OCI-M2 (cell line): ENCODE data around the gene FRMD4B.
"Not testable (repeated sequence)": the region's sequence is repeated elsewhere in the genome, so short reads cannot be mapped to it uniquely, and the experiment has no call there.

Source experiments
- DNase-seq: peaks from one replicate; lab custom pipeline; 2025; ENCODE audit not compliant: unreplicated experiment; lab: John Stamatoyannopoulos, UW

The FRMD4B gene

GRCh38 chr3:69251078-69251805 lies 134.6 kb downstream of the FRMD4B start:
- DNase-seq: no peak

GRCh38 chr3:69250014-69250413 lies 135.9 kb downstream of the FRMD4B start:
- no peak for DNase-seq

GRCh38 chr3:69249001-69249400 lies 136.9 kb downstream of the FRMD4B start:
- DNase-seq: no peak

GRCh38 chr3:69248436-69248835 lies 137.5 kb downstream of the FRMD4B start:
- no peak for DNase-seq

GRCh38 chr3:69246612-69247011 lies 139.3 kb downstream of the FRMD4B start:
- no peak for DNase-seq

DNA sequence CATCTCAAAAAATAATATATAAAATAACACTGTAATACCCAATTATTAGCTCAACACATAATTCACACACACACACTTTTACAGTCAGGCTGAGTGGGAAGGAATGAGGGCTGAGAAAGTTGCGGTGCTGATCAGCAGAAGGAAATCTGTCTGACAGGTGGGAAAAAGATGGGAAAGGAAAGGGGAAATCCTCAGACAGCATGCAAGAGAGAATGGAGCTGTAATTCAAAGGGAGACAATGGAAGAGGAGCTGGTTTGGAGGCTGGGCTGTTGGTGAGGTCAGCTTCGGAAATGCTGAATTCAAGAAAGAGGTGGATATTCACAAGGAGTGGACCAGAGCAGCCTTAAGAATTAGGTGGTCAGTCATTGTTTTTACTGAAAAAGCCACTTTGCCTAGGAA lies 141.8 kb downstream of the FRMD4B start:
- DNase-seq: no peak

- DNase-seq: no peak
Observed at GRCh38 chr3:69241769-69242168, 144.1 kb downstream of the FRMD4B start.

DNA sequence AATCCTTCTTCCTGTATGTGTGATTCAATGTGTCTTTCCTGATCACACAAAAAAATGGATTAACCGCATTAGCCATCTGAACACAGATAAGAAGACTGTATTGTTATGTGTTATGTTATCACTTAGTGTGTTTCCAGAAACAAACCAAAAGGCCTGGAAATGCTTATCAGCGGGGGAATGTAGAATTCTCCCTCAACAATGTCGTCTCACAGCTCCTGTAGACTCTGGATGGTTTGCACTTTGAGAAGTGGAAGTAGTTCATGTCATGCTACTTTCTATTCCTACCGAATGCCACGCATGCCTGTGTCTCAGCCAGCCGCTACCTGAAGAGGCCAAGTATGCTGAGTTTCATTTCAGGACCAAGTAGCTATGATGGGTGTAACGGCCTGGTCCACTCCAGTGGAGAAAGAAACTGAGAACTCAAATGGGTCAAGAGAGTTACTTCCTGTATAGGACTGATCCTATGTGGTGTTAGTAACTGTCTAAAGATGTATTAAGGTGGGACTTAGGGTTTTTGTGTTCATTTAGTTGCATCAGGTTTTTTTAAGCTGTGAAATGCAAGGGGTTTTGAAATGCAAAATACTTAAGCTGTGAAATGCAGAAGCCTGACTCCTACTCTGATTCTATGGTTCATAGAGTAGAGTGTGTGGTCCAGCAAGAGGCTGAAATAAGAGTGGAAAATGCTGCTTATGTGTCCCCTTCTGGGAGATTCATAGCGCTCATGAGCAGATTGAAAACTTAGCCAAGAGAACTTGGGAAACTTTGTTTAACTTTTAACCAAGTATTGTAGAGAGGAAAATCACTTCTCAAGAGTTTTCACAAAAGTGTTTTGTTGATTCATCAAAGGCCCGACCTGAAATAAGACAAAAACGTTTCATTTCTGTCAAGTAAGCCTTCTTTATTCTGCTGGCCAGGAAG lies 145.0 kb downstream of the FRMD4B start:
- DNase-seq: no peak

DNA sequence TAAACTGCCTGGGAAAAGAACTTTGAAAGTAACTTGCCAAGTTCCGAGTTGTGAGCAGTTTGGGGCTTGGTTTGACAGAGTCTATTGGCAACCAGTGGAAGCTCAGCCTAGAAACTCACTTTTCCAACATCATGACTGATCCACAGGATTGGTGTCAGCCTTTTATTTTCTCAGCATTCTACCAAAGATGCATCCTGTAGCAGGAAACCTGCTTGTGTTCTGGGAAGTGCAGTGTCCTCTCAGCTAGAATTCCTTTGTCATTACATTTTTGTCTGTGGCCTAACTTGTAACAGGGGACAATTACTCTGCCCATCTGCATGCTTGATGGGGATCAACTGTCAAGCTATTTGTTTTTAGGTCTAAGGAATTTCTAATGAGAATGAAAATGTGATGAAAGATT lies 146.8 kb downstream of the FRMD4B start:
- DNase-seq: no peak

DNA sequence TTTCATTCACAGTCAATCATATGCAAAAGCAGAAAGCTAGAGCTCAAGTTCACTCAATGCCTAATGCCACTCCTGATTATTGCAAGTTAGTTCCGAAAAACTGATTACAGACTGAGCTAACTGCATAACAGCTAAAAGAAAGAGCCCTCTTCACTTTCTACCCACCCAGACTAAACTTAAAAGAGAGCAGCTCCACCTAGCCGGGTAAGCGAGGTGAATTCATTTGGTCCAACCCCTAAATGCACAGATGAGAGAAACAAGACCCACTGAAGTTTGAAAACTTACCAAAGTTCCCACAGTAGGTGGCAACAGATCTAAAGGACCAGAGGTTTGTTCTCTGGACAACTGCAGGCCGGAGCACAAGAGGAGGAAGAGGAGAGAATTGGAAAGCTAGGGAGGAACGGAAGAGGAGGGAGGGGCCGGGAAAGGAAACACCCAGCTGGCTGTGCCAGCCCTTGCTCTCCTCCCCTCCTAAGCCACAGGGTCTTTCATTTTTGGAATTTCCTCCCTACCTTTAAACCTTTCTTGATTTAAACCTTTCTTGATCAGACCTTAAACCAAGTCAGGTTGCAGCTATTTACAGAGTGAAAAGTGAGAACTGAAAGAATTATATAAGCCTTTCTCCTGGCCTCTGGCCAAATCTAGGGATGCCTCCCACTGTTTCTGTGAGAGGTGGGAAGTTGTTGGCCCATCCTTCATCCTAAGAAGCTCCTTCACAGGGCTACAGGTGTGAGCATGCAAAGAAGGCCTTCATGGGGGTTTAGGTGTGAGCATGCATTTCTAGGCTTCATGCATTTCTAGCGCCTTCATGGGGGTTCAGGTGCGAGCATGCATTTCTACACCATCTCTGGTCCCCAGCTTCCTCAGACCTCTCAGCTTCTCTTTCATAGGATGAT lies 148.8 kb downstream of the FRMD4B start:
- DNase-seq: no peak

DNA sequence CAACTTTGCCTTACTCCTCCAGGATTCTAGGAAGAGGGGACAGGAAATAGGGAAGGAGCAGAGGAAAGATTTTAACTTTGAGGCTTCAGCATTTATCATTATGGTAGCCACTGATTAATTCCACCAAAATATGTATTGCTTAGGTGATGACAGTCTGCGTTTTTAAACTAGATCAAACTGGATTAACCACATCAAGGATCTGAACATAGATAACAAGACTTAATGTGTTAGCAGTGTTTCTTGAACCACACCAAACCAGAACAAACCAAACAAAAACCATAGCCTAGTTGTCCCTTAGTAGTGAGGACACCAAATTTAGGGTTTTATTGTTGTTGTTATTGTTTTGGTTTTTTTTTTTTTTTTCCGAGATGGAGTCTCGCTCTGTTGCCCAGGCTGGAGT lies 150.0 kb downstream of the FRMD4B start:
- DNase-seq: no peak

DNA sequence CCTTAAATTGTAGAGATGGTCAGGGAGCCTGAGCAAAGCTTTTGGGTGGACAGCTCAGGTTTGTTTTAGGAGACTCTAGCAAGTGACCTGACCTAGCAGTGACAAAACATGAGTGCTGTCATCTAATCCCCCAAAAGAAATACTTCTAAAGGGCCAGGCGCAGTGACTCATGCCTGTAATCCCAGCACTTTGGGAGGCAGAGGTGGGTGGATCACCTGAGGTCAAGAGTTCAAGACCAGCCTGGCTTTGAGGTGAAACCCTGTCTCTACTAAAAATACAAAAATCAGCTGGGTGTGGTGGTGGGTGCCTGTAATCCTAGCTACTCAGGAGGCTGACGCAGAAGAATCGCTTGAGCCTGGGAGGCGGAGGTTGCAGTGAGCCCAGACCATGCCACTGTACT lies 150.7 kb downstream of the FRMD4B start:
- not testable (repeated sequence) for DNase-seq

- DNase-seq: no peak
Observed at GRCh38 chr3:69232482-69232881, 153.4 kb downstream of the FRMD4B start.

DNA sequence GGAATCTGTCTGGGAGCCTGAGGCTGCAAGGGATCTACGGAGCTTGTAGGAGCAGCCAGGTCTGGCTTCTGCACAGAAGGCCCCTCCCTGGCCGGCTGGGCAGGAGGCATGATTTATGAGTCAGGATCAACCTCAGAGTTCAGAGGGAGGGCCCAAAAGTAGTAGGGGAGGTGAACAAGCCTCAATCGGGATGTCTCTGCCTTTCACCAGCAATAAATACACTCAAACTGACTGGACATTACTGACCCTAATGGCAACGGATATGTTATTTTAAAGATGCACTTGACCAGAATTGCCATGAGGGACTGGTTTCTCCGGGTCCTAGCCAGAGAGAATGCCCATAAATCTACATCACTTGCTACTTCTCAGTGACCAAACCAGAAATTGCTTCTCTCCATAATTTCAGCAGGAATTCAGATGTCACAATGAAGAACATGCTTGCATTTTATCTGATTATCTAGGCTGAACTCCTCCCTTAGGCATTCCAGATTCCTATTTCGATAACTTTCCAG lies 153.9 kb downstream of the FRMD4B start:
- DNase-seq: no peak

- no peak for DNase-seq
Observed at GRCh38 chr3:69226071-69226470, 159.8 kb downstream of the FRMD4B start.

DNA sequence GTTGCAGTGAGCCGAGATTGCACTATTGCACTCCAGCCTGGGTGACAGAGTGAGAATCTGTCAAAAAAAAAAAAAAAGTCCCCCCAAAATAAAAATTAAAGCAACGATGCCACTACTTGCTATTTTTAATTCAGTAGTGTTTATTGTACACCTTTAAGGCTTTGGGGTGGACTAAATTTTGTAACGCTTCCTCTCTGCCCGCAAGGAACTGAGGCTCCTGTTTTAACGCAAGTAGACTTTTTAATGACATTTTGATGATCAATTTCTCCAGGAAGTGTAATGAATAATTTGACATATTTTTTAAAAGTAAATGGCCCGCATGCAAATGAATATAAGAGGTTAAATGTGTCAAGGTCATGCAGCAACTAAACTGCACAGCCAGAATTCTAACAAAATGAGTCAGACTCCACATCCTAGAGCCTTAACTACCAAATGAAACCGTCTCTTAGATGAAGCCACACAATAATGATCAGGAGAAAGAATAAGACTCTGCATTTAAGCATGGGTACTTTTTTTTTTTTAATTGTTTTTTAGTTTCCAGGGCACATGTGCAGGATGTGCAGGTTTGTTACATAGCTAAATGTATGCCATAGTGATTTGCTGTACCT lies 166.7 kb downstream of the FRMD4B start:
- no peak for DNase-seq

DNA sequence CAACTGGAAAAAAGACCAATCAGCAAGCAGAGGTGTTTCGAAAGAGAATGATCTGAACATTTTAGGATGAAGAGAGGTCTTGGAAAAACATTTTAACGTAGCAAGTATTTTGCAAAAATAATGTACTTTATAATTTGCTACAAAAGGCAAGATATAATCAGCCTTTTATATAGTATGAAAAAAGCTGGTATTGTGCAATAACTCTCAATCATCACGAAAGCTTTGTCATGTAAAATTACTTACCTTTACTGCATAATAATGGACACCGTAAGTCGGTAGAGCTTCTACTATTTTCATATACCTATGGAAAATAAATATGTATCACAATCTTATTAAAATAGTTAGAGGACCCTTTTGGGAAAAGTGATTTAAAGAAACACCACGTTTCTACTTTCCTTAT lies 167.8 kb downstream of the FRMD4B start:
- no peak for DNase-seq

GRCh38 chr3:69216981-69217380 lies 168.9 kb downstream of the FRMD4B start:
- DNase-seq: no peak

GRCh38 chr3:69214241-69214640 lies 171.6 kb downstream of the FRMD4B start:
- no peak for DNase-seq

DNA sequence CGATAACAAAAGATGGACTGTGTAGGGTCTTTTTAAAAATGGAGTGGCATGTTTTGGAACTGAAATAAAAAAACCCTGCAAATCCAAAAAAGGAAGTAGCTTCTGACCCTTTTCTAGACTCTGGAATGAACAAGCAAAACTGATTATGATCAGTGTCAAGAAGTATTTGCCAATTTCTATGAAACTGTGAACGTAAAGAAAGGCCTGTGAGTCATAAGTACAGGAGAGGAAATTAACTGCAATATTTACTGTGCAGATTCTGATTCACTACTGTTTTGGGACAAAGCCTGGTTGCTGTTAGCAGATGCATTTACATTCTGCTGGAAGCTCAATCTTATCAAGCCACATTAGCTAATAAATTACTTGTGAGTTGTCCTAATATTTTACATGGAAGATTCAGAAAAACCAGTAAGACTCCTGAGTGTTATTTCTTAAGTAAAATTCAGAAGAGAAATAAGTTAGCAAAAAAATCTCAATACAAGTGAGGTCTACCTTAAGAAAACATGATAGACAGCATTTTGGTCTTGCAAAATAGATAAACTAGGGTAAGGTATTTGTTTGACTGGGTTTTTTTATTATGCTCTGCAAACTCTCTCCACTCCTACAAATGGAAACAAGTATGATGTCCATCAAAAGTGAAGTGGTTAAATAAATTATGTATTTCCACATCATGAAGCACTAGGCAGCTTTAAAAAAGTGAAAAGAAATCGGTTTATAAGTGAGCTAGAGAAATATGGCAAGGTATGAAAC lies 173.3 kb downstream of the FRMD4B start:
- DNase-seq: no peak
